Smooth muscle cell (in vitro differentiated cells): ENCODE measurements around the gene NUBP1. TPM values are rescaled to one million over a fixed set of nuclear protein-coding genes. Genes with fewer than 3 reads are reported as not detected.

Source experiments
- DNase-seq: peaks from one replicate; lab custom pipeline; 2025; ENCODE audit not compliant: unreplicated experiment; lab: John Stamatoyannopoulos, UW
- H2AFZ ChIP-seq: fragments of 200-600 bp; sonication (generic); 2 replicates; pipeline ENCODE4 v1.6.0; 2016; ENCODE audit warnings: antibody characterized with exemption, low read depth, mild to moderate bottlenecking
- H3F3A ChIP-seq: fragments of 200-600 bp; sonication (generic); 2 replicates; pipeline ENCODE4 v1.6.0; 2017; ENCODE audit warnings: antibody characterized with exemption, low read depth
- H3K27ac ChIP-seq: fragments of 200-600 bp; sonication (generic); 2 replicates; pipeline ENCODE4 v1.5.1; 2016; ENCODE audit warnings: low read depth, mild to moderate bottlenecking
- H3K27me3 ChIP-seq: fragments of 200-600 bp; sonication (generic); 2 replicates; pipeline ENCODE4 v1.6.1; 2016; ENCODE audit warnings: low read depth, mild to moderate bottlenecking
- H3K36me3 ChIP-seq: fragments of 200-600 bp; sonication (generic); 2 replicates; pipeline ENCODE4 v1.5.1; 2016; ENCODE audit warnings: low read depth
- H3K4me1 ChIP-seq: fragments of 200-600 bp; sonication (generic); 2 replicates; pipeline ENCODE4 v1.5.1; 2016; ENCODE audit warnings: low read depth
- H3K4me2 ChIP-seq: fragments of 200-600 bp; sonication (generic); 2 replicates; pipeline ENCODE4 v1.6.0; 2016; ENCODE audit warnings: mild to moderate bottlenecking
- H3K4me3 ChIP-seq: fragments of 200-600 bp; sonication (generic); 2 replicates; pipeline ENCODE4 v1.5.1; 2016; ENCODE audit warnings: mild to moderate bottlenecking
- H3K79me2 ChIP-seq: fragments of 200-600 bp; sonication (generic); 2 replicates; pipeline ENCODE4 v1.6.0; 2016; ENCODE audit warnings: low read depth, mild to moderate bottlenecking
- H3K9ac ChIP-seq: fragments of 200-600 bp; sonication (generic); 2 replicates; pipeline ENCODE4 v1.6.0; 2016; ENCODE audit warnings: low read depth
- H3K9me3 ChIP-seq: fragments of 200-600 bp; sonication (generic); replicated peaks from 2 replicates; pipeline ENCODE4 v1.5.1; 2016; ENCODE audit warnings: low read depth
- H4K20me1 ChIP-seq: fragments of 200-600 bp; sonication (generic); 2 replicates; pipeline ENCODE4 v1.6.0; 2016; ENCODE audit warnings: low read depth
- CTCF ChIP-seq: fragments of 200-600 bp; sonication (generic); IDR thresholded peaks from 2 replicates; pipeline ENCODE4 v1.5.1; 2017; ENCODE audit warnings: borderline replicate concordance, mild to moderate bottlenecking, antibody characterized with exemption; ENCODE audit not compliant: insufficient read depth, poor library complexity, severe bottlenecking
- WGBS: methylation state at CpG from one replicate; pipeline ENCODE4 v1.1.7; 2016; ENCODE audit warnings: low lambda C conversion rate; 5-methylcytosine and 5-hydroxymethylcytosine counted together
- polyA plus RNA-seq: library from polyadenylated mRNA; unstranded; fragments of >200 nt; fragmentation: Nextera tagmentation; extraction: Ambion mirVana; gene quantifications from 2 replicates; pipeline ENCODE4 v1.2.1, GENCODE V29; 2016
- small RNA-seq: library from RNA; depleted of rRNA; stranded (forward); fragments of <200 nt; gene quantifications from one replicate; pipeline ENCODE3, GENCODE V24; 2014
- total RNA-seq: library from RNA; depleted of rRNA; stranded (reverse); fragments of >200 nt; gene quantifications from 2 replicates; pipeline ENCODE4 v1.2.3, GENCODE V29; 2014

The NUBP1 gene
- total and polyA plus RNA-seq, 2 experiments from 2014 or later, result 7.6 to 11.8 TPM

GRCh38 chr16:10817963-10818941, 74.6 kb downstream of the NUBP1 start, which contains the start of gene TVP23A:
TSS of gene TVP23A (minus strand) at chr16:10818794. CDS start at chr16:10818493, 301 bp downstream.
- no peaks in the 10 kb centered on the region for H3K36me3 ChIP-seq
- no peaks in the 10 kb centered on the region for H3K9me3 ChIP-seq
- no peak for DNase-seq
- H4K20me1 ChIP-seq, result no peaks in the 10 kb centered on the region
- H2AFZ ChIP-seq, result peak within 1 kb of the TSS; percentile 90
- TF ChIP-seq CTCF, result no peak
- peak within 1 kb of the TSS; percentile 35 for H3K9ac ChIP-seq
- peak within 1 kb of the TSS; percentile 52 for H3K4me3 ChIP-seq
- peaks cover 4% of the 10 kb centered on the region for H3K27me3 ChIP-seq
- H3K4me2 ChIP-seq, result peak within 1 kb of the TSS; percentile 88
- no peak within 1 kb of the TSS for H3K27ac ChIP-seq
- H3K79me2 ChIP-seq, result no peaks in the 10 kb centered on the region
- no peaks in the 10 kb centered on the region for H3F3A ChIP-seq
- H3K4me1 ChIP-seq, result no peaks in the 10 kb centered on the region
- 10% methylated on average over 30 of the region's 64 CpGs for WGBS

Small RNA genes within 50 kb of the gene (small RNA-seq; reads per million reads assigned to genes)
- not detected for gene MTND4LP24
- gene MTND6P33, result not detected

Other genes with a start within 250 kb of the NUBP1 start
- 3.9 and 4.6 TPM in 2 replicates for gene EMP2, start 163.2 kb upstream of the NUBP1 start, total RNA-seq
- gene EMP2, start 163.2 kb upstream of the NUBP1 start, polyA plus RNA-seq, result 20.7 and 23.8 TPM in 2 replicates
- gene TEKT5, start 48.9 kb upstream of the NUBP1 start, total RNA-seq, result not detected in 2 replicates
- not detected in 2 replicates for gene TEKT5, start 48.9 kb upstream of the NUBP1 start, polyA plus RNA-seq
- 0.13 and 0.58 TPM in 2 replicates for gene TVP23A, start 75.0 kb downstream of the NUBP1 start, total RNA-seq
- gene TVP23A, start 75.0 kb downstream of the NUBP1 start, polyA plus RNA-seq, result 0.45 TPM in 2 replicates
- gene CIITA, start 133.4 kb downstream of the NUBP1 start, total RNA-seq, result not detected in 2 replicates
- 0.11 and 0.31 TPM in 2 replicates for gene CIITA, start 133.4 kb downstream of the NUBP1 start, polyA plus RNA-seq
- gene DEXI, start 198.6 kb downstream of the NUBP1 start, total RNA-seq, result 29.9 and 71.8 TPM in 2 replicates
- 58.5 and 59.4 TPM in 2 replicates for gene DEXI, start 198.6 kb downstream of the NUBP1 start, polyA plus RNA-seq
- gene CLEC16A, start 200.7 kb downstream of the NUBP1 start, total RNA-seq, result 16.2 and 17.0 TPM in 2 replicates
- gene CLEC16A, start 200.7 kb downstream of the NUBP1 start, polyA plus RNA-seq, result 12.6 and 17.7 TPM in 2 replicates